ENCODE data around the gene RNF103.

The RNF103 gene

DNA sequence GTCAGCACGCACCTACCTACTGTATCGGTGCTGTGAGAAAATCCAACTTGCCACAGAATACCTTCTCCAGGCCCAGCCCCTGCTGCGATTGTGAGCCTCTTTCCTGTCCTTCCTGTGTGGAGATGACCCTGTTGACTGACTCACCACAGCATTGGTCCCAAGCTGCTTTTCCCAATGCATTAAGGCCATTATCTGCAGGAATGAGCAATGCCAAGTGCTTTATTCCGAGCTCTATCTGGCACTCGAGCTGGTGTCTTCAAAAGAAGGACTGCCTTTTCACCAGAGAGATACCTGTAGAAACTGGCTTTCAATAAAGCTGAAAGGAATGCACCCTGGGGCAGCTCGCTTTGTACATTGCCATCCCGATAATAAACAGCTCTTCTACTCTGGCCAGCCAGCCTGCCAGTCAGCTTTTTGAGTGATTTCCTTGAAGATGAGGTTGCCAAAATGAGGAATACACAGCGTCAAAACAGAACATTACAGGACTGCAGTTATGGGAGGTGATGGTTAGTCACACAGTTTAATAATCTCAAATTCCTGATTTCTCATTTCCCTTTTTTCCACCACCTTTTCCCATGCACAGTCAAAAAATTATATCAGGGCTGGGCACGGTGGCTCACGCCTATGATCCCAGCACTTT is 8.3 kb upstream of the RNF103 start:
- Histone ChIP-seq H3K4me3 (ENCODE audit: low read depth, low read length) (no peak overlapping the region), H3K36me3 (replicated peaks) (no peaks in the 10 kb centered on the region), H3K27me3 (replicated peaks) (no peaks in the 10 kb centered on the region), H3K27ac (no peak overlapping the region)
- DNase-seq = no peak
- in situ Hi-C loops (cut with HindIII; ENCODE audit: low pct_ligation_motif_present, low sequenced_read_pairs) = no loop called here
- no peak for TF ChIP-seq CTCF (IDR thresholded peaks at IDR 0.05; ENCODE audit: low read depth, low read length, missing control alignments)

DNA sequence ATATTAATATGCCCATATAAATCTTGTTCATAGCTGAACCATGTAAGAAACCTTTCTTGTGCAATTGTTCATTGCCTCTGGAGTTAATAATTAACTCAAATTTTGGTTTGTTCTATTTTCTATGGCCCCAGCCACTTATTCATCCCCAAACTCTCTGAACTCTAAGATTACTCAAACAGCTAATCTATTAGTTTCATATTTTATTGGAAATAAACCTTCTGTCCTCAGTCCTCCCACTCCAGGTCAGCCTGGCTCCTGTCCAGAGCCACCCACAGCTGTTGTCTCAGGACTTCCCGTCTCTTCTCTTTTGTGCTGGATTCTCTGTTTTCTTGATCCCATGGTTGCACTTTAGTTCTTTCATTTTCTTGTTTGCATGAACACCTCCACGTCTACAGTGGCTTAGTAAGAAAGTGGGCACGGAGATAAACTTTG is 4.4 kb upstream of the RNF103 start:
- in situ Hi-C loops (cut with HindIII; ENCODE audit: low pct_ligation_motif_present, low sequenced_read_pairs) = no loop called here
- Histone ChIP-seq H3K27ac (no peak overlapping the region), H3K4me3 (ENCODE audit: low read depth, low read length) (no peak overlapping the region), H3K36me3 (replicated peaks) (no peaks in the 10 kb centered on the region), H3K27me3 (replicated peaks) (no peaks in the 10 kb centered on the region)
- no peak for TF ChIP-seq CTCF (IDR thresholded peaks at IDR 0.05; ENCODE audit: low read depth, low read length, missing control alignments)
- no peak for DNase-seq

DNA sequence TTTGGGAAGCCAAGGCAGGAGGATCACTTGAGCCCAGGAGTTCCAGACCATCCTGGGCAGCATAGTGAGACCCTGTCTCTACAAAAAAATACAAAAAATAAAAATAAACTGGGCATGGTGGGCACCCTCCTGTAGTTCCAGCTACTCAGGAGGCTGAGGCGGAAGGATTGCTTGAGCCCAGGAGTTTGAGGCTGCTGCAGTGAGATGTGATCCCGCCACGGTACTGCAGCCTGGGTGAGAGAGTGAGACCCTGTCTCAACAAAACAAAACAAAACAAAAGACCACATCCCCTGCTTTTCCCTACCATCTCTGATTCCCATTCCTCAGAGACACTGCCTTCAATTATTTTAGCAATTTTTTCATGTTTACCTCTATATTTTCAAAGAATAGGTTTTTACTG is 3.9 kb upstream of the RNF103 start:
- no peak for DNase-seq

GRCh38 chr2:86625096-86625495 is 1.4 kb upstream of the RNF103 start:
- H3K27me3 ChIP-seq (replicated peaks) = no peaks in the 10 kb centered on the region
- in situ Hi-C loops (cut with HindIII; ENCODE audit: low pct_ligation_motif_present, low sequenced_read_pairs) = no loop called here
- no peaks in the 10 kb centered on the region for H3K36me3 ChIP-seq (replicated peaks)
- no peak for DNase-seq
- no peak for TF ChIP-seq CTCF (IDR thresholded peaks at IDR 0.05; ENCODE audit: low read depth, low read length, missing control alignments)
- no peak overlapping the region for H3K27ac ChIP-seq
- no peak overlapping the region for H3K4me3 ChIP-seq (ENCODE audit: low read depth, low read length)

More for the DNA sequence above, 3.9 kb upstream of the RNF103 start:
- no peak for TF ChIP-seq CTCF (IDR thresholded peaks at IDR 0.05; ENCODE audit: low read depth, low read length, missing control alignments)
- Histone ChIP-seq H3K27me3 (replicated peaks) (no peaks in the 10 kb centered on the region), H3K4me3 (ENCODE audit: low read depth, low read length) (no peak overlapping the region), H3K27ac (no peak overlapping the region), H3K36me3 (replicated peaks) (no peaks in the 10 kb centered on the region)
- in situ Hi-C loops (cut with HindIII; ENCODE audit: low pct_ligation_motif_present, low sequenced_read_pairs) = no loop called here

GRCh38 chr2:86624267-86624547 is 542 bp upstream of the RNF103 start:
- in situ Hi-C loops (cut with HindIII; ENCODE audit: low pct_ligation_motif_present, low sequenced_read_pairs) = no loop called here
- Histone ChIP-seq H3K27me3 (replicated peaks) (no peaks in the 10 kb centered on the region), H3K36me3 (replicated peaks) (no peaks in the 10 kb centered on the region), H3K4me3 (ENCODE audit: low read depth, low read length) (peak overlapping the region; percentile 79), H3K27ac (peak overlapping the region; percentile 99)
- TF ChIP-seq CTCF (IDR thresholded peaks at IDR 0.05; ENCODE audit: low read depth, low read length, missing control alignments) = no peak
- DNase-seq = no peak

DNA sequence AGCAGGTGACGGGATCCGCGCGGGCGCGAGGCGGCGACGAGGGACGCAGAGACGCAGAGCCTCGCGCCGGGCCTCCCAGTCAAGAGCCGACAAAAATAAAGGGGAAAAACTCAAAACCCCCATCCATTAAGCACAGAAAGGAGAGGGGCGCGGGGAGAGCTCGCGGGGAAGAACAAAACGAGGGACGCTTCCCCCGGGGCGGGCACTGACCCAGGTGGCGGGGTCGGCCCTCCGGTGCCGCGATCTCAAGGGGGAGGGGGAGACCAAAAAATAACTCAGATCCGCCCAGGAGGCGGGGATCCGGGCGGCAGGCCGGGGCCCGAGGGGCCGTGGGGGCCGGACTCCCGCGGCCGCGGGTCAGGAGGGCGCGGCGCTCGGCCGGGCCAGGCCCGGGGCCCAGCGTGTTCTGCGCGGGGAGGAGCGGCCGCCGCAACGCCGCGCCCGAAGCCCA is 597 bp downstream of the RNF103 start:
- no peak for TF ChIP-seq CTCF (IDR thresholded peaks at IDR 0.05; ENCODE audit: low read depth, low read length, missing control alignments)
- in situ Hi-C loops (cut with HindIII; ENCODE audit: low pct_ligation_motif_present, low sequenced_read_pairs) = no loop called here
- Histone ChIP-seq H3K27me3 (replicated peaks) (no peaks in the 10 kb centered on the region), H3K27ac (peak overlapping the region; percentile 99), H3K4me3 (ENCODE audit: low read depth, low read length) (peak overlapping the region; percentile 79), H3K36me3 (replicated peaks) (no peaks in the 10 kb centered on the region)
- DNase-seq = peak; percentile 11
